CD4-positive, alpha-beta T cell treated with Interleukin-2 at 100 ng/mL for 4 hours (primary cell): ENCODE results near the gene NUDT3.
"Not testable (repeated sequence)": the region's sequence is repeated elsewhere in the genome, so short reads cannot be mapped to it uniquely, and the experiment has no call there.

Experiments used
- DNase-seq: peaks from one replicate; pipeline ENCODE4 v3.0.0-alpha.2; 2020; ENCODE audit warnings: low spot score

Gene NUDT3

DNA sequence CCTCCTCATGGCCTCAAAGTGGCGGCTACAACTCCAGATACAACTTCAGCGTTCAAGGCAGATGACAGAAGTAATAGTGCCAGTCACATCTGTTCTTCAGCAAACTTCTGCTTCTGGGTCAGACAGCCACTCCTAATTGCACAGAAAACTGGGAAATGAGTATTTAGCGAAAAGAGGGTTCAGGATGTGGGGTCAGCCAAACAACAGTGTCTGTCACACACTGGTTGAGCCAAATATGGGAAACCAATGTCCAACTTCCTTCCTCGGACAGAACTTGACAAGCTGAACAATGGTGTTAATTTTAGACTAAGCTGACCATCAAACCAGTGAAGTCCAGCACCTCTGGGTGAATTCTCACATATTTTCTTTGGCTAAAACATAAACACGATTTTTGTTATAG is 22.1 kb downstream of the NUDT3 start:
- DNase-seq: no peak

- no peak for DNase-seq
Observed at GRCh38 chr6:34369385-34369784, 23.1 kb downstream of the NUDT3 start.

- DNase-seq: no peak
Observed at GRCh38 chr6:34366639-34366921, 25.9 kb downstream of the NUDT3 start.

- not testable (repeated sequence) for DNase-seq
Observed at GRCh38 chr6:34365781-34366638, 26.5 kb downstream of the NUDT3 start.

- DNase-seq: not testable (repeated sequence)
Observed at GRCh38 chr6:34363681-34364075, 28.8 kb downstream of the NUDT3 start.

- no peak for DNase-seq
Observed at GRCh38 chr6:34362909-34363680, 29.4 kb downstream of the NUDT3 start.

DNA sequence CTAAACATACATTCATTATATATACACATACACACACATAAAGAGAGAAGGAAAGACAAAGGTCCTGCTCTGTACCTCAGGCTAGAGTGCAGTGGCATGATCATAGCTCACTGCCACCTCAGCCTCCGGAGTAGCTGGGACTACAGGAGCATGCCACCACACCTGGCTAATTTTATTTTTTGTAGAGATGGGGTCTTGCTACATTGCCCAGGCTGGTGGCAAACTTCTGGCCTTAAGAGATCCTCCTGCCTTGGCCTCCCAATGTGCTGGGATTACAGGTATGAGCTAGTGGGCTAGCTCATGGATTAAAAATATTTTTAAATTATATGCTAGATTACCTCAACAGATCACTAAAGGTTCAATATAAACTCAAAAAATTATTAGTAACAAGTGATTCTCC is 30.3 kb downstream of the NUDT3 start:
- DNase-seq: no peak

DNA sequence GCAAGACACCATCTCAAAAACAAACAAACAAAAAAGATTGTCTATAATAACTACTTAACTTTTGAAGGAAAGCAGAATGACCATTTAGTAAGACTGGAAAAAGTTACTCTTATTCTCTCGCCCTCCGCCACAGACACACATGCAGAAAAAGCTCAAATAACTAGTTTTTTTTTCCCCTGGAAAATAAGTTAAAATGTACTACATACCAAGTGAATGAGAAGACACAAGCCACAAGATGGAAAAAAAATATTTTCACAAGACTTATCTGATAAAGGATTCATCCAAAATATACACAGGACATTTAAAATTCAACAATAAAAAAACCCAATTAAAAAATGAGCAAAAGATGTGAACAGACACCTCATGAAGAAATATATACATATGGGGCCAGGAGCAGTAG is 31.9 kb downstream of the NUDT3 start:
- DNase-seq: no peak

- DNase-seq: no peak
Observed at GRCh38 chr6:34359418-34360158, 32.9 kb downstream of the NUDT3 start.

- DNase-seq: no peak
Observed at GRCh38 chr6:34358389-34358905, 34.0 kb downstream of the NUDT3 start.

DNA sequence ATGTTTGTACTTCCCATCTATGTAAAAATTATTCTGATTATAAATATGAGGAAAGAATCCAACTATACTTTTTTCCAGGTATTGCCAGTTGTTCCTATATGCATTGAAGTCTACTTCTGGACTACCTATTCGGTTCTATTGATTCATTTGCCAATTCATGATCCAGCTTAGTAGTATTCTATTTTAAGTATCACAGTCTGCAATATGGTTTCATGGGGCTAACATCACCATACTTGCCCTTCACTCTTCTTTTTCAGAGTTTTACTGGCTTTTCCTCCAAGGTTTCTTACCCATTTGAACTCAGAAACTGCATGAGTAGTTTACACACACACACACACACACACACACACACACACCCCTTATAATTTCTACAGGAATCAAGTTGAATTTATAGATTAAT is 34.5 kb downstream of the NUDT3 start:
- DNase-seq: no peak

- no peak for DNase-seq
Observed at GRCh38 chr6:34355889-34356288, 36.6 kb downstream of the NUDT3 start.

DNA sequence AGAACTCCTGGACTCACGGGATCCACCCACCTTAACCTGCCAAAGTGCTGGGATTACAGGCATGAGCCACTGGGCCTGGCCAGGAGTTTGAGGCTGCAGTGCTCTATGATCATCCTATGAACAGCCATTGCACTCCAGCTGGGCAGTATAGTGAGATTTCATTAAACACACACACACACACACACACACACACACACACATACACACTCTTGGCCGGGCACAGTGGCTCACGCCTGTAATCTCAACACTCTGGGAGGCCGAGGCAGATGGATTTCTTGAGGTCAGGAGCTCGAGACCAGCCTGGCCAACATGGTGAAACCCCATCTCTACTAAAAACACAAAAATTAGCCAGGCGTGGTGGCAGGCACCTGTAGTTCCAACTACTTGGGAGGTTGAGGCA is 38.2 kb downstream of the NUDT3 start:
- not testable (repeated sequence) for DNase-seq

GRCh38 chr6:34353530-34353929 is 38.9 kb downstream of the NUDT3 start:
- not testable (repeated sequence) for DNase-seq

DNA sequence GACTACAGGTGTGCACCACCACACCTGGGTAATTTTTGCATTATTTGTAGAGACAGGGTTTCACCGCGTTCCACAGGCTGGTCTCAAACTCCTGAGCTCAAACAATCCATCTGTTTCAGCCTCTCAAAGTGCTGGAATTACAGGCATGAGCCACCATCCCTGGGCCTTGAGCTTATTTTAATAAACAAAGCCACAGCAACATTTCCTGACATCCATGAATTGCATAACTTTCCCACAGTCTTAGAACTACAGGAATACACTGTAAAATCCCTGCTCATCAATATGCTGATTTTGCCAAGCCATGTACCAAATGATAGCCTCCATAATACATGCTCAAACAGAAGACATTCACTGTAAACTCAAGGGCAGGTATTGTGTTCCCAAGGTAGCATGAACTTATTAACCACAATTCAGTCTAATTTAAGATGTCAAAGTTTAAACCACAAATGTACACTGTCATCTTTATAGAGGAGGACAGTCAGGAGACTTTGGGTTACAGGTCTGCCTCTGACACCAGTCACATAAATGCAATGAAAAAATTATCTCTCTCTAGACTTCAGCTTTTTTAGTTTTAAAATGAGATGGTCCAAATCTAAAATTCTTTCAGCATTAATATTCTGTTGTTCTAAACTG is 40.0 kb downstream of the NUDT3 start:
- DNase-seq: no peak

DNA sequence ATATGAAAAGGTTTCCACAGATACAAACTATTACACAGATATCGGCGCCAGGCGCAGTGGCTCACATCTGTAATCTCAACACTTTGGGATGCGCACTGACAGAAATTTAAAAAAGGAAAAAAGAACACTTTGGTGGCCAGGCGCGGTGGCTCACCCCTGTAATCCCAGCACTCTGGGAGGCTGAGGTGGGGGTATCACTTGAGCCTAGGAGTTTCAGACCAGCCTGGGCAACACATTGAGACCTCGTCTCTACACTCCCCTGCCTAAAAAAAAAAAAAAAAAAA is 41.6 kb downstream of the NUDT3 start:
- no peak for DNase-seq

DNA sequence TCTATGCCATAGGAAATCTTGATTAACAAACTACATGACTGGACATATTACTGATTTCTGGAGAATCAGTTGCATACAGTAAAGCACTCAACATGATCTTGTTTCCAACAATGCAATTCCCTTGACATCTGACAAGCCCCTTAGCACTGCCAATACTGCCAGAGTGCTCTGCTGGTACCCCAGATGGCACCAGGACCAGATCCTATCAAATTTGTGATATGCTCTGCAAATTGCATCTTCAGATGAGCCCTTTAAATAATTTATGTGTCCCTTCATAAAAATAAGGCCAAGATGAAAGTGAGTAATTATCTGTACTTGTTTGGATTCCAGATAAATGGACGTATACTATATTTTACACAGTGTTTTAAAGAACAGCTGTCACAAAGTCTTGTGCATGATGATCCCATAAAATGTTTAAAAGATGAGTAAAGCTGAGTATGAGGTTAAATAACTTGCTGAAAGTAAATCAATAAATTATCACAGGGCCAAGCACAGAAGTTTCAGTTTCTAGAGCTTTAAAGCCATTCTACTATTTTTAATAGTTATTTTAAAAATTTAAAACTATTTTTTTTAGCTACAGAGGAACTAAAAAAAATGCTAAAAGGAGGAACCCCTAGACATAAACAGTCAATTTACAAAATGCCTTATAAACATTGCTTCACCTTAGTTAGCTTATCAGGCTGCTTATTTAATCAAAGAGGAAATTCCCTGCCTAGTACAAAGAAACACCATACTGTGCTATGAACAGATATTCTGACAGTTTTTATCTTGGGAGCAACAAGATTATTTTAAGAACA is 42.1 kb downstream of the NUDT3 start:
- DNase-seq: no peak

- DNase-seq: no peak
Observed at GRCh38 chr6:34349211-34349610, 43.3 kb downstream of the NUDT3 start.

DNA sequence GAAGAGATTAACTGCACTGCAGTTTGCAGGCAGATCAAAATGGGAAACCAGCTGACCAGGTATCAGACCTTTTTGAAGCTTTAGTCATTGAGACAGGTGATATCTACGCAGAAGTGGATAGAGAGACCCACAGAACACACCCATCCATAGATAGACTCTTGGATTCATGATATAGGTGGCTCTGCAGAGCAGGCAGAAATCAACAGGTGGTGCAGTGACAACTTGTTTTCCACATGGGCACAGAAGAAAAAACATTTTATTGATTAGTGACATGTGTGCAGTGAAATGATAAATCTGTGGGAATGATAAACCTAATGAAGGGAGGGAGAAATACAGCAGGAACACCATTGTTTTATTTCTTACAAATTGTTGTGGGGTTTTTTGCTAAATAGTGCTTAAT is 45.2 kb downstream of the NUDT3 start:
- no peak for DNase-seq

GRCh38 chr6:34346175-34347119 is 46.0 kb downstream of the NUDT3 start:
- no peak for DNase-seq
